HCT116 (cell line): ENCODE measurements around the gene MED12. TPM values are rescaled to one million over a fixed set of nuclear protein-coding genes. Genes with fewer than 3 reads are reported as not detected.
A peak's percentile ranks its signal among the peaks of the same experiment; 100 is the strongest.

Experiments used
- ATAC-seq: fragments of 200-7000 bp; cut with Tn5 transposase; 2 replicates; pipeline ENCODE4 v1.9.1; 2020; ENCODE audit warnings: mild to moderate bottlenecking, moderate library complexity
- BruUV-seq: library from RNA; stranded (reverse); fragments of 400-500 nt; replicated peaks from 2 replicates; lab custom pipeline; 2021; lab: Mats Ljungman, UMichigan
- CTCF ChIA-PET: fragments of 300-600 bp; sonication (Branson Sonifier 250); formaldehyde crosslinking; loops from one replicate; lab custom pipeline; 2021; ENCODE audit warnings: antibody characterized with exemption; lab: Charles Lee
- POLR2A ChIA-PET: fragments of 300-600, 350-600 bp; sonication (Branson Sonifier 250); formaldehyde crosslinking; loops from one replicate; lab custom pipeline; 2021; ENCODE audit warnings: antibody characterized with exemption; lab: Charles Lee
- RAD21 ChIA-PET, 2 experiments: fragments of 300-600 bp; sonication (Branson Sonifier 250); formaldehyde crosslinking; loops; one replicate each; lab custom pipeline; 2023; ENCODE audit warnings: low total read pairs in 2 of 2; ENCODE audit not compliant: uncharacterized antibody in 2 of 2, unreplicated experiment in 2 of 2, low non-redundant PET in 1 of 2; lab: Charles Lee
- DNase-seq: peaks from one replicate; pipeline ENCODE4 v3.0.0-alpha.2; 2010; ENCODE audit warnings: low read depth, low spot score
- H2AFZ ChIP-seq: fragments of 200-600 bp; shearing (Covaris generic), sonication (generic); 2 replicates; pipeline ENCODE4 v1.6.1; 2017; ENCODE audit warnings: low read depth, mixed run types, mixed read lengths, antibody characterized with exemption, low read length; ENCODE audit not compliant: poor library complexity, severe bottlenecking
- H3K27ac ChIP-seq: 2 replicates; pipeline ENCODE4 v1.5.1; 2012; ENCODE audit warnings: low read depth, low read length
- H3K27me3 ChIP-seq: fragments of 200-600 bp; sonication (generic); 2 replicates; pipeline ENCODE4 v1.6.1; 2016; ENCODE audit warnings: mixed run types, low read length, mixed read lengths; ENCODE audit not compliant: insufficient read depth
- H3K36me3 ChIP-seq, 2 experiments: fragments of 200-500 bp in 1 of 2; fragments of 200-600 bp in 1 of 2; sonication (Bioruptor generic) in 1 of 2; sonication (generic) in 1 of 2; 2 replicates each; pipeline versions ENCODE4 v1.5.1 to v1.6.1; 2014 to 2016; ENCODE audit warnings: low read length in 2 of 2, inconsistent platforms in 1 of 2, mixed read lengths in 1 of 2, mixed run types in 1 of 2; ENCODE audit not compliant: insufficient read depth in 2 of 2, control insufficient read depth in 1 of 2
- H3K4me1 ChIP-seq, 2 experiments: fragments of 200-600 bp in 1 of 2; sonication (generic) in 1 of 2; 2 replicates each; pipeline versions ENCODE4 v1.5.1 to v1.6.1; 2012 to 2017; ENCODE audit warnings: low read length in 2 of 2, inconsistent platforms in 1 of 2, mild to moderate bottlenecking in 1 of 2, mixed read lengths in 1 of 2, mixed run types in 1 of 2, moderate library complexity in 1 of 2; ENCODE audit not compliant: insufficient read depth in 2 of 2, control insufficient read depth in 1 of 2
- H3K4me2 ChIP-seq: fragments of 200-600 bp; sonication (generic); 2 replicates; pipeline ENCODE4 v1.6.1; 2017; ENCODE audit warnings: mixed run types, low read length, mixed read lengths
- H3K4me3 ChIP-seq, 2 experiments: fragments of 200-600 bp in 1 of 2; sonication (generic) in 1 of 2; replicated peaks in 1 of 2; 2 replicates each; pipeline ENCODE4 v1.5.1; 2011 to 2016; ENCODE audit warnings: low read length in 2 of 2, control low read depth in 1 of 2, low read depth in 1 of 2, mild to moderate bottlenecking in 1 of 2, mixed read lengths in 1 of 2, mixed run types in 1 of 2
- H3K79me2 ChIP-seq: fragments of 200-600 bp; sonication (generic); 2 replicates; pipeline ENCODE4 v1.6.1; 2017; ENCODE audit warnings: mild to moderate bottlenecking, mixed run types, low read length, moderate library complexity, mixed read lengths; ENCODE audit not compliant: insufficient read depth
- H3K9ac ChIP-seq: fragments of 200-600 bp; sonication (generic); 2 replicates; pipeline ENCODE4 v1.6.1; 2016; ENCODE audit warnings: low read length, mixed read lengths
- H3K9me2 ChIP-seq: fragments of 200-600 bp; sonication (generic), shearing (Covaris generic); 2 replicates; pipeline ENCODE4 v1.6.1; 2017; ENCODE audit warnings: mixed run types, mild to moderate bottlenecking, moderate library complexity; ENCODE audit not compliant: insufficient read depth
- H3K9me3 ChIP-seq, 2 experiments: fragments of 200-500 bp in 1 of 2; fragments of 200-600 bp in 1 of 2; sonication (Bioruptor generic) in 1 of 2; sonication (generic) in 1 of 2; 2 replicates each; pipeline ENCODE4 v1.6.1; 2014 to 2017; ENCODE audit warnings: low read length in 2 of 2, mixed read lengths in 2 of 2, inconsistent platforms in 1 of 2, low read depth in 1 of 2, mild to moderate bottlenecking in 1 of 2, mixed run types in 1 of 2, moderate library complexity in 1 of 2; ENCODE audit not compliant: control insufficient read depth in 1 of 2, insufficient read depth in 1 of 2
- H4K20me1 ChIP-seq: fragments of 200-600 bp; sonication (generic), shearing (Covaris generic); 2 replicates; pipeline ENCODE4 v1.6.1; 2017; ENCODE audit warnings: mixed run types, mild to moderate bottlenecking, moderate library complexity; ENCODE audit not compliant: insufficient read depth
- ATF3 ChIP-seq: IDR thresholded peaks from 2 replicates; pipeline ENCODE4 v1.6.1; 2012
- CEBPB ChIP-seq: IDR thresholded peaks from 2 replicates; pipeline ENCODE4 v1.6.1; 2012; ENCODE audit warnings: low read depth
- CTCF ChIP-seq, 3 experiments: fragments of 200-600 bp in 1 of 3; sonication (generic) in 1 of 3; IDR thresholded peaks in 2 of 3; conservative IDR thresholded peaks in 1 of 3; 2 replicates each; pipeline ENCODE4 v1.5.1; 2012 to 2017; ENCODE audit warnings: low read depth in 2 of 3, low read length in 2 of 3, antibody characterized with exemption in 1 of 3, borderline replicate concordance in 1 of 3, control low read depth in 1 of 3, mild to moderate bottlenecking in 1 of 3, mixed read lengths in 1 of 3, mixed run types in 1 of 3, moderate library complexity in 1 of 3; ENCODE audit not compliant: insufficient read depth in 1 of 3
- ELF1 ChIP-seq: IDR thresholded peaks from 2 replicates; pipeline ENCODE4 v1.6.1; 2012; ENCODE audit warnings: low read depth, borderline replicate concordance
- EZH2phosphoT487 ChIP-seq: fragments of 200-600 bp; IDR thresholded peaks from 2 replicates; pipeline ENCODE4 v1.6.1; 2018; ENCODE audit warnings: antibody characterized with exemption, borderline replicate concordance
- FOSL1 ChIP-seq: IDR thresholded peaks from 2 replicates; pipeline ENCODE4 v1.6.1; 2012; ENCODE audit warnings: low read depth
- POLR2A ChIP-seq: IDR thresholded peaks from 2 replicates; pipeline ENCODE4 v1.7.0; 2011; ENCODE audit warnings: borderline replicate concordance; ENCODE audit not compliant: insufficient read depth, insufficient read length; ENCODE audit errors: extremely low read depth
- POLR2AphosphoS5 ChIP-seq: IDR thresholded peaks from 2 replicates; pipeline ENCODE4 v1.6.1; 2011; ENCODE audit warnings: mild to moderate bottlenecking, low read depth, low read length, moderate library complexity
- REST ChIP-seq: IDR thresholded peaks from 2 replicates; pipeline ENCODE4 v1.6.1; 2012; ENCODE audit warnings: low read depth
- SIN3A ChIP-seq: IDR thresholded peaks from 2 replicates; pipeline ENCODE4 v1.6.1; 2012; ENCODE audit warnings: low read depth
- SP1 ChIP-seq: IDR thresholded peaks from 2 replicates; pipeline ENCODE4 v1.6.1; 2012; ENCODE audit warnings: low read depth
- YY1 ChIP-seq: IDR thresholded peaks from 2 replicates; pipeline ENCODE4 v1.6.1; 2011; ENCODE audit warnings: low read length, low read depth, moderate library complexity, mild to moderate bottlenecking; ENCODE audit not compliant: insufficient replicate concordance; ENCODE audit errors: extremely low read depth
- ZFX ChIP-seq: fragments of 450-650 bp; IDR thresholded peaks from 2 replicates; pipeline ENCODE4 v1.6.1; 2017
- intact Hi-C: fragments of 100-400 bp; cut with micrococcal nuclease; formaldehyde crosslinking; loops from 2 replicates; pipeline ENCODE4 v1.10.0; 2022
- total RNA-seq: library from RNA; stranded (reverse); gene quantifications from one replicate; pipeline ENCODE4 v1.2.1, GENCODE V29; 2021; ENCODE audit not compliant: unreplicated experiment

MED12 gene
- total RNA-seq, 1 experiment from 2014 or later = 32.8 TPM

DNA sequence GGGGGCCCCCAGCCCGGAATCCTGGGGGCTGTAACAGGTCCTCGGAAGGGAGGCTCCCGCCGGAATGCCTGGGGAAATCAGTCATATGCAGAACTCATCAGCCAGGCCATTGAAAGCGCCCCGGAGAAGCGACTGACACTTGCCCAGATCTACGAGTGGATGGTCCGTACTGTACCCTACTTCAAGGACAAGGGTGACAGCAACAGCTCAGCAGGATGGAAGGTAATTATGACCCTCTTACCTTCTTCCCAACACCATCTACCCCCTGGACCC lies 21.7 kb upstream of the MED12 start:
- DNase-seq = no peak
- H3K9me2 ChIP-seq = no peaks in the 10 kb centered on the region
- H3K79me2 ChIP-seq = no peaks in the 10 kb centered on the region
- peak overlapping the region; percentile 47; the same call in 1 of the 2 replicates for H3K9ac ChIP-seq
- ChIA-PET RAD21 (no interaction called here), POLR2A (no interaction called here), CTCF (no interaction called here)
- no peak for TF ChIP-seq REST
- no peak for TF ChIP-seq YY1
- TF ChIP-seq POLR2A = no peak
- TF ChIP-seq ZFX = no peak
- no peak for TF ChIP-seq CEBPB
- TF ChIP-seq SIN3A = no peak
- no peak for TF ChIP-seq ATF3
- TF ChIP-seq CTCF (IDR thresholded peaks at IDR 0.05 in 2 of 3, conservative IDR thresholded peaks at IDR 0.05 in 1 of 3; ENCODE audit: borderline replicate concordance in 1 of 3, insufficient read depth in 1 of 3, low read depth in 2 of 3, low read length in 2 of 3) = no peak
- TF ChIP-seq POLR2AphosphoS5 = no peak
- TF ChIP-seq EZH2phosphoT487 = no peak
- no peak for TF ChIP-seq FOSL1
- no peak for TF ChIP-seq SP1
- TF ChIP-seq ELF1 = no peak
- ATAC-seq = no peak
- BruUV-seq = no TSS peak
- H3K27ac ChIP-seq = no peak overlapping the region
- no peaks in the 10 kb centered on the region for H4K20me1 ChIP-seq
- H3K9me3 ChIP-seq = no peaks in the 10 kb centered on the region
- no peaks in the 10 kb centered on the region for H3K36me3 ChIP-seq
- H2AFZ ChIP-seq = no peak overlapping the region
- no peaks in the 10 kb centered on the region for H3K27me3 ChIP-seq
- intact Hi-C loops = loop anchor here (5.0 kb wide), 1 partner anchor 81 kb away; no protein-coding TSS in a partner anchor
- H3K4me2 ChIP-seq = peak overlapping the region; percentile 88
- peak overlapping the region; percentile 54 to 64 for H3K4me3 ChIP-seq
- H3K4me1 ChIP-seq = peaks cover 0 to 14% of the 10 kb centered on the region in 2 experiments; a peak in 2 of 4 replicates
